GM10266 (cell line): ENCODE measurements around the gene ECPAS.

Experiments used
- DNase-seq: peaks from one replicate; pipeline ENCODE4 v3.0.0; 2012; ENCODE audit errors: extremely low spot score
- TF ChIP-seq, protein P1 (sequence below): IDR thresholded peaks from 2 replicates; pipeline ENCODE4 v1.5.1; 2012; ENCODE audit warnings: mild to moderate bottlenecking, low read depth; ENCODE audit not compliant: control insufficient read depth, insufficient read depth; ENCODE audit errors: missing control alignments

Gene ECPAS, protein sequence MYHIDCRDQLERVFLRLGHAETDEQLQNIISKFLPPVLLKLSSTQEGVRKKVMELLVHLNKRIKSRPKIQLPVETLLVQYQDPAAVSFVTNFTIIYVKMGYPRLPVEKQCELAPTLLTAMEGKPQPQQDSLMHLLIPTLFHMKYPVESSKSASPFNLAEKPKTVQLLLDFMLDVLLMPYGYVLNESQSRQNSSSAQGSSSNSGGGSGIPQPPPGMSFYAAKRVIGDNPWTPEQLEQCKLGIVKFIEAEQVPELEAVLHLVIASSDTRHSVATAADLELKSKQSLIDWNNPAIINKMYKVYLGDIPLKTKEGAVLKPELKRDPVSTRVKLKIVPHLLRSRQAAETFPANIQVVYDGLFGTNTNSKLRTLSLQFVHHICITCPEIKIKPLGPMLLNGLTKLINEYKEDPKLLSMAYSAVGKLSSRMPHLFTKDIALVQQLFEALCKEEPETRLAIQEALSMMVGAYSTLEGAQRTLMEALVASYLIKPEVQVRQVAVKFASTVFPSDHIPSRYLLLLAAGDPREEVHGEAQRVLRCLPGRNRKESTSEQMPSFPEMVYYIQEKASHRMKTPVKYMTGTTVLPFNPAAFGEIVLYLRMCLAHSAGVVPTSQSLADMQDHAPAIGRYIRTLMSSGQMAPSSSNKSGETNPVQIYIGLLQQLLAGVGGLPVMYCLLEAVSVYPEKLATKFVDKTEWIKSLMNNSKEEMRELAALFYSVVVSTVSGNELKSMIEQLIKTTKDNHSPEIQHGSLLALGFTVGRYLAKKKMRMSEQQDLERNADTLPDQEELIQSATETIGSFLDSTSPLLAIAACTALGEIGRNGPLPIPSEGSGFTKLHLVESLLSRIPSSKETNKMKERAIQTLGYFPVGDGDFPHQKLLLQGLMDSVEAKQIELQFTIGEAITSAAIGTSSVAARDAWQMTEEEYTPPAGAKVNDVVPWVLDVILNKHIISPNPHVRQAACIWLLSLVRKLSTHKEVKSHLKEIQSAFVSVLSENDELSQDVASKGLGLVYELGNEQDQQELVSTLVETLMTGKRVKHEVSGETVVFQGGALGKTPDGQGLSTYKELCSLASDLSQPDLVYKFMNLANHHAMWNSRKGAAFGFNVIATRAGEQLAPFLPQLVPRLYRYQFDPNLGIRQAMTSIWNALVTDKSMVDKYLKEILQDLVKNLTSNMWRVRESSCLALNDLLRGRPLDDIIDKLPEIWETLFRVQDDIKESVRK (N-terminal part only)

DNA sequence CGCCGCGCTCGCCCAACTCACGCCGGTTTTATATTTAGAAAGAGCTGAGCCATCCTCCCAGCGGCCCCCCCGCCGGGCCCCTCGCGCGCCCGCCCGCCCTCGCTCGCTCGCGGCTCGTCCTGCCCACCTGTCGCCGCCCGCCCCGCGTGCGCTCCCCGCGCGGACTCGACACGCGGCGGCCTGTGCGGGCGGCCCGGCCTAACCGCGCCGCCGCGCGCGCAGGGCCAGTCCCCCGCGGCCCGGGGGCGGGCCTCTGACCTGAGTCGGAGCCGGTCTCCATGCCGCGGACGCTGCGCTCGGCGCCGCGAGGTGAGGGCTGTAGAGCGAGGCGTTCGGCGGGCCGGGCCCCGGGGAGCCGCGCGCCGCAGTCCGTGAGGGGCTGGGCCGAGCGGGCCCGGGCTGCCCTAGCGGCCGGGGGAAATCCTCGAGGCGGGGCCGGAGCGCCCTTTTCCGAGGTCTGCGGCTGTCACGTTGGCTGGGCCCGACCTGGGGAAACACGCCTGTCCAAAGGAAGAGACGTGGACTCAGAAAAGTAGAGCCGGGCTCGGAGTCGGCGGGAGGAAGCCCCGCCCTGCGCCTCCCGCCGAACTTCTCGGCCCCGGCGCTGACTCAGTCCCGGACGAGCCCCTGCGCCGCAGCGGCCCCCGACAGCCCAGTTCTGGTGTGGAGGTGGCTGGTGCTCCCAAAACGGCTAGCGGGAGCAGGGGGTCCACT is at the start of gene ECPAS:
ECPAS (minus strand) TSS at position 526 of the 714 bp plus-strand sequence. CDS start 11,465 bp downstream, outside the sequence.
- DNase-seq, result peak; percentile 91
- TF ChIP-seq, protein P1, sequence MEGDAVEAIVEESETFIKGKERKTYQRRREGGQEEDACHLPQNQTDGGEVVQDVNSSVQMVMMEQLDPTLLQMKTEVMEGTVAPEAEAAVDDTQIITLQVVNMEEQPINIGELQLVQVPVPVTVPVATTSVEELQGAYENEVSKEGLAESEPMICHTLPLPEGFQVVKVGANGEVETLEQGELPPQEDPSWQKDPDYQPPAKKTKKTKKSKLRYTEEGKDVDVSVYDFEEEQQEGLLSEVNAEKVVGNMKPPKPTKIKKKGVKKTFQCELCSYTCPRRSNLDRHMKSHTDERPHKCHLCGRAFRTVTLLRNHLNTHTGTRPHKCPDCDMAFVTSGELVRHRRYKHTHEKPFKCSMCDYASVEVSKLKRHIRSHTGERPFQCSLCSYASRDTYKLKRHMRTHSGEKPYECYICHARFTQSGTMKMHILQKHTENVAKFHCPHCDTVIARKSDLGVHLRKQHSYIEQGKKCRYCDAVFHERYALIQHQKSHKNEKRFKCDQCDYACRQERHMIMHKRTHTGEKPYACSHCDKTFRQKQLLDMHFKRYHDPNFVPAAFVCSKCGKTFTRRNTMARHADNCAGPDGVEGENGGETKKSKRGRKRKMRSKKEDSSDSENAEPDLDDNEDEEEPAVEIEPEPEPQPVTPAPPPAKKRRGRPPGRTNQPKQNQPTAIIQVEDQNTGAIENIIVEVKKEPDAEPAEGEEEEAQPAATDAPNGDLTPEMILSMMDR, result no peak

DNA sequence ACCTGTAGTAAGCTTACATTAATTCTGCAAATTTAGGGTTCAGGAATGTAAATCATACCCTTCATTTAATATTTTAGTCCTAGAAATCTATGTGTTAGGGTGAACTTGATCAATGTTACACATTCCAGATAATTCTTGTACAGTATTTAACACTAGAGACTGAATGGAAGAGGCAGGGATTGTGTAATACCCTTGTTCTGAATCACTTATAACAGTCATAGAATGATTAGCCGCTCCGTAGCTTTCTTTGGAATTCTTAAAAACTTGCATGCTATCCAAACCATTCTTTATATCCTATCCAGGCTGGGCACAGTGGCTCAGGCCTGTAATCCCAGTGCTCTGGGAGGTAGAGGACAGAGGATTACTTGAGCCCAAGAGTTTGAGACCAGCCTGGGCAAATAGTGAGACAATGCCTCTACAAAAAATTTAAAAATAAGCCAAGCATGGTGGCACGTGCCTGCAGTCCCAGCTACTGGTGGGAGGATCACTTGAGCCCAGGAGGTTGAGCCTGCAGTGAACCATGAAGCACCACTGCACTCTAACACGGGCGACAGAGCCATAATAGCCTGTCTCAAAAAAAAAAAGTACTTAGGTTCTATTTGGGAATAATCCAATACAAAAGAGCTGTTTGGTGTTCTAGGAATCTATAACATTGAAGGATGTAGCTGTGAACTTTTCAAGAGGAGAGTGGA is 49.1 kb upstream of the ECPAS start:
- no peak for DNase-seq
- TF ChIP-seq, protein P1, result no peak

DNA sequence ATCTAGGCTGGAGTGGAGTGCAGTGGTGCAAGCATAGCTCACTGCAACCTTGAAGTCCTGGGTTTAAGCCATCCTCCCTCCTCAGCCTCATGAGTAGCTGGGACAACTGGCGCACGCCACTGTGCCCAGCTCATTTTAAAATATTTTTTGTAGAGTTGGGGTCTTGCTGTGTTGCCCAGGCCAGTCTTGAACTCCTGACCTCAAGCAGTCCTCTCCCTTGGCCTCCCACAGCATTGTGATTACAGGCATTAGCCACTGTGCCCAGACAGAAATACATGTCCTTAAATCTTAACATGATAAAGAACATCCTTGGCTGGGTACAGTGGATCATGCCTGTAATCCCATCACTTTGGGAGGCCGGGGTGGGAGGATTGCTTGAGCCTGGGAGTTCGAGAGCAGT is 47.5 kb upstream of the ECPAS start:
- no peak for DNase-seq
- TF ChIP-seq, protein P1, result no peak

DNA sequence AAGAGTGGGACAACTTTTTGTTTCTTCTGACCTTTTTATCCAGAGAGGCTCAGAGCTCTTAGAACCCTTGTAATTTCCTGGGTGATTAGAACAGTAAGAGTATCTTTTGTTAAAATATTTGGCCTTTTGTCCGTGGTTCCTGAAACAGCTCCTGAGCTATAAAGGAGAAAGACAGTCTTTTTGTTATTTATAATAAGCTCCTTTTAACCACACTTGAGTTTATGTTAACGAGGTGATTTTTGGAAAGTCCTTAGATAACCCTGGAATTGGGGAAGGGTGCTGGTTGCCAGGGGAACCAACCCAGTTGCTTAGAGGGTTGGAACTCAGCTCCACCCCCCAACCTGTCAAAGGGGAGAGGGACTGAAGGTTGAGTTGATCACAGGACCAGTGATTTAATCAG is 45.6 kb upstream of the ECPAS start:
- no peak for DNase-seq
- TF ChIP-seq, protein P1, result no peak

DNA sequence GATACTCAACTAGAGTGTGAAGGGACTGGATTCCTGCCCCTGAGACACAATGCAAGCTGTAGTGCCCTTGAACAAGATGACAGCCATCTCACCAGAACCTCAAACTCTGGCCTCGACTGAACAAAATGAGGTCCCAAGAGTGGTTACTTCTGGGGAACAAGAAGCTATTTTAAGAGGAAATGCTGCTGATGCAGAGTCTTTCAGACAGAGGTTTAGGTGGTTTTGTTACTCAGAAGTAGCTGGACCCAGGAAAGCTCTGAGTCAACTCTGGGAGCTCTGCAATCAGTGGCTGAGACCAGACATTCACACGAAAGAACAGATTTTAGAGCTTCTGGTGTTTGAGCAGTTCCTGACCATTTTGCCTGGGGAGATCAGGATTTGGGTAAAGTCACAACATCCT is 43.2 kb upstream of the ECPAS start:
- DNase-seq, result no peak
- TF ChIP-seq, protein P1, result no peak
